Measurements from ENCODE around the gene ADCY6.

The ADCY6 gene

DNA sequence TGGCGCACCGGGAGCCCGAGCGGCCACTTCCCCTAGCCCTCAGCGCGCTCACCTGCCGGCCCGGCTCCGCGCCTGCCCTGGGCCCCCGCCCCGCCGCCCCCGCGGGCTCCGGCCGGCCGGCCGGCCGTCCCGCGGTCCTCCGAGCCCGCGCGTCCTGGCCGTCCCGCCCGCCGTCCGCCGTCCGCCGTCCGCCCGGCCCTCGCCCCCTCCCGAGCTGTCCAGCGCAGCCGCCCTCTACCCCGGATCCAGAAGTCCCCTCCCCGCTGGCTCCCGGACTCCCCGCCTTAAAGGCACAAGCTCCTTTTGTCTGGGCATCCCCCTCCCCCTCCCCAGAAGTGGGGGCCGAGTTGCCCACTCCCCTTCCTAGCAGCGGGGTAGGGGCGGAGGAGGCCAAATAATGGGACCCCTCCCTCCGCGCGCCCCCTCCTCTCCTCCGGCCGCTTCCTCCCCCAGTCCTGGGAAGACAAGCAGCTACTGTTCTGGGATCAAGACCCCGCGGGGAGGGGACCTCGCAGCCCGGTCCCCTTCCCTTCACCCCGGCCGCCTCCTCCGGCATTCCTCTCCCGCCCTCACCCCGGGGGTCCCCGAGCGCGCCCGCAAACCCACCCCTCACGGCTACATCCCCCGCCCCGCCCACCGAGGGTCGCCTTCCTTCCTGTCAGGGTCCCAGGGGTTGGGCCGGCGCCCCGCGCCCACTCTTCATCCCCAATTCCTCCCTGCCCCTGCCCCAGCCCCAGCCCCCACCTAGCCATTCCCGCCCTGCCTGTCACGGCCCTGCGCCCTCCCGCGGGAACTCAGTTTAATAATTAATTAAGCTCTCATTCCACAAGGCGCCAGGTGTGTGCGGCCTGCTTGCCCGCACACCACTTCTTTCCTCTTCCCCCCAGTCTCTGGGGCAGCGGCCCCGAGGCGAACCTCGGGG is at the start of gene ADCY6:
Gene ADCY6, minus strand, starts transcription at position 236 of the 922 bp plus-strand sequence. CDS start 5,655 bp downstream, outside the sequence.
- DNase-seq (ENCODE audit: low read depth): peak; percentile 72
- TF ChIP-seq, protein P1, sequence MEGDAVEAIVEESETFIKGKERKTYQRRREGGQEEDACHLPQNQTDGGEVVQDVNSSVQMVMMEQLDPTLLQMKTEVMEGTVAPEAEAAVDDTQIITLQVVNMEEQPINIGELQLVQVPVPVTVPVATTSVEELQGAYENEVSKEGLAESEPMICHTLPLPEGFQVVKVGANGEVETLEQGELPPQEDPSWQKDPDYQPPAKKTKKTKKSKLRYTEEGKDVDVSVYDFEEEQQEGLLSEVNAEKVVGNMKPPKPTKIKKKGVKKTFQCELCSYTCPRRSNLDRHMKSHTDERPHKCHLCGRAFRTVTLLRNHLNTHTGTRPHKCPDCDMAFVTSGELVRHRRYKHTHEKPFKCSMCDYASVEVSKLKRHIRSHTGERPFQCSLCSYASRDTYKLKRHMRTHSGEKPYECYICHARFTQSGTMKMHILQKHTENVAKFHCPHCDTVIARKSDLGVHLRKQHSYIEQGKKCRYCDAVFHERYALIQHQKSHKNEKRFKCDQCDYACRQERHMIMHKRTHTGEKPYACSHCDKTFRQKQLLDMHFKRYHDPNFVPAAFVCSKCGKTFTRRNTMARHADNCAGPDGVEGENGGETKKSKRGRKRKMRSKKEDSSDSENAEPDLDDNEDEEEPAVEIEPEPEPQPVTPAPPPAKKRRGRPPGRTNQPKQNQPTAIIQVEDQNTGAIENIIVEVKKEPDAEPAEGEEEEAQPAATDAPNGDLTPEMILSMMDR (IDR thresholded peaks at IDR 0.05; ENCODE audit: insufficient read depth, low read depth, low read length, missing control alignments): no peak
- H3K4me3 ChIP-seq (ENCODE audit: low read length): peak within 1 kb of the TSS; percentile 67

DNA sequence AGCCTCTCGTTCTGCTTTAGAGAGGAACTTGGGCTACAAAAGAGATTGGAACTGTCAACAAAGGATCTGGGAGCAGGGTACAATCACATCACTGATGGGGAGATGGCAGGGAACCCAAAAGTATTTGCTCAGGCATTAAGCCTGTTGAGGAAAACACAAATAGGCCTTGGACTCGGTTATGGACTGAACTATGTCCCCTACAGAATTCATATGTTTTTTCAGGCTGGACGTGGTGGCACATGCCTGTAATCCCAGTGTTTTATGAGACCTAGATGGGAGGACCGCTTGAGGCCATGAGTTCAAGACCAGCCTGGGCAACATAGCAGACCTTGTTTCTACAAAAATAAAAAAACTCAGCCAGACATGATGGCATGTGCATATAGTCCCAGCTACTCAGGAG is 49.2 kb upstream of the ADCY6 start:
- TF ChIP-seq, protein P1 (IDR thresholded peaks at IDR 0.05; ENCODE audit: insufficient read depth, low read depth, low read length, missing control alignments): no peak
- no peak for DNase-seq (ENCODE audit: low read depth)
- H3K4me3 ChIP-seq (ENCODE audit: low read length): no peak overlapping the region

DNA sequence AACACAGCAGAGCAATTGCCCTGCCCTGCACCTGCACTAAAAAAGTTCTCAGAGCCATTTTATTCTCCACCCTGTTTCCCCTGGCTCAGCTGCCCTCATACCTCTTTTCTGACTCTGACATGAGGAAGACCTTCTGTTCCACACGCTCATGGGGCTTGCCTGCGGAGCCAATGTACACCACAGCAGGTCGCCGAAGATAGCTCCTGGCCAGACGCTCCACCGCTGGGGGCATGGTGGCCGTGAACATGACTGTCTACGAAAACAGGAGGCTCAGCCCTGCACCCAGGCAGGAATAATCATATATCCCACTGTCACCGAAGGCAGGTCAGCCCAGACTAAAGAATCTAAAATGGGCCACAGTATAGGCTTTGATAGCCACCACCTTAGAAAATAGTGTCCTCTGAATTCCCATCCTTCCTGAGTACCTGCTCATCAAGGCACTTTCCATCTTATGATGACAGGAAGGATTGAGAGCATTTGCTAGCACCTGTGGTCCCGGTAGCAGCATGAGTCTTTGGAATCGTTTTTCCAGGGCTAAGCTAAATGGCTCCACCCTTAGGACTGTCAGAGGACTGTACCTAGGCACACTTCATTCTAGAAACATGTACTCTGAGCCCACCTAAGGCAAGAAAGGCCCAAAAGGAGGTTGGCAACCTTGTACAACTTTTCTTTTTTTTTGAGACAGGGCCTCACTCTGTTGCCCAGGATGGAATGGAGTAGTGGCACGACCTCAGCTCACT is 43.6 kb upstream of the ADCY6 start:
- no peak for DNase-seq (ENCODE audit: low read depth)
- TF ChIP-seq, protein P1 (IDR thresholded peaks at IDR 0.05; ENCODE audit: insufficient read depth, low read depth, low read length, missing control alignments): no peak
- H3K4me3 ChIP-seq (ENCODE audit: low read length): no peak overlapping the region

DNA sequence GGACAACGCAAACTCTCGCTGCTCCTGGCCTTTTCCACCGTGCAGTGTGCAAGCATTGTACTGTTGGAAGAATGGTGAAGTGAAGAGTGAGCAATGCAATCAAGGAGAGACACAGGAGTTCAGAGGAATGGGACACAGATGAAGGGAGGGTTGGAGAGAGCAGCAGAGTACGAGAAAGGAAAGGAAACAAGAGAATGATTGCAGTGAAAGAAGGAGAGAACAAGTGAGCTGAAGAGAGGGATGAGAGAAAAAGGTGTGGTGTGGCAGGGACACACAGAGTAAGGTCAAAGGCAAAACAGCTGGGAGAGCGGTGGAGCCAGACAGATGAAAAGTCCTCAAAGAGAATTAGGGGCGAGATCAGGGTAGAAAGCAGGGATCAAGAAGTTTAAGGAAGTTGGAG is 42.4 kb upstream of the ADCY6 start:
- no peak for DNase-seq (ENCODE audit: low read depth)
- TF ChIP-seq, protein P1 (IDR thresholded peaks at IDR 0.05; ENCODE audit: insufficient read depth, low read depth, low read length, missing control alignments): no peak

DNA sequence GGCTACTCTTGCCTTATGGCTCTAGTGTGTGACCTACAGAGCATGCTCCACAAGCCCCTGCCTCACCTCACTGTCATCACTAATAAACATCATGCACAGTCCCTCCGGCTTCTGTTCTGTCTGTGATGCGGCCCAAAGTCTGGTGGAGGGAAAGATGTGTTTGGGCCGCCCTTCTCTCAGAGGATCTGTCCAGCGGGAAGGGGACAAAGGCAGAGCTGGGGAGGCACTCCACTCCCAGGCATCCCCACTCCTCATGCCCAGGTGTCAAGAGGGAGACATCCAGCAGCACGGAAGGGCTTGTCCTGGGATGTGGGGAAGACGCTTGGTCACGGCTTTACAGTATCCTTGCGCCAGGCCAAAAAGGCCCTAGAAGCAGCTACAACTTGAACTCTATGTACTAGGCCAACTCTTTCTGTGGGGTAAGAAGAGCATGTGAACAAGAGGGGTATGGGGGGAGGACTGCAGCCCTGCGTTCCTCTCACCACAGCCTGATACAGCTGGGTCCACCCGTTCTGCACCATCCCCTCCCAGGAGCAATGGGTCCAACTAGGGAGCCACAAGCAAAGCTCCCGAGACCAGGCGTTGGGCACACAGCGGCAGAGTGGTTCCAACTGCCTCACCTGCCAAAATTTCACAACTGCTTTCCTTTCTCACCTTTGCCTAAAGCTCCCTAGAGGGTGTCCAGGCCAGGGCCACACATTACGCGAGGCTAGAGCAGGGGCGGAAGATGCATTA is 40.1 kb upstream of the ADCY6 start:
- DNase-seq (ENCODE audit: low read depth): no peak
- no peak overlapping the region for H3K4me3 ChIP-seq (ENCODE audit: low read length)
- TF ChIP-seq, protein P1 (IDR thresholded peaks at IDR 0.05; ENCODE audit: insufficient read depth, low read depth, low read length, missing control alignments): no peak

More for the DNA sequence above, 42.4 kb upstream of the ADCY6 start:
- no peak overlapping the region for H3K4me3 ChIP-seq (ENCODE audit: low read length)

DNA sequence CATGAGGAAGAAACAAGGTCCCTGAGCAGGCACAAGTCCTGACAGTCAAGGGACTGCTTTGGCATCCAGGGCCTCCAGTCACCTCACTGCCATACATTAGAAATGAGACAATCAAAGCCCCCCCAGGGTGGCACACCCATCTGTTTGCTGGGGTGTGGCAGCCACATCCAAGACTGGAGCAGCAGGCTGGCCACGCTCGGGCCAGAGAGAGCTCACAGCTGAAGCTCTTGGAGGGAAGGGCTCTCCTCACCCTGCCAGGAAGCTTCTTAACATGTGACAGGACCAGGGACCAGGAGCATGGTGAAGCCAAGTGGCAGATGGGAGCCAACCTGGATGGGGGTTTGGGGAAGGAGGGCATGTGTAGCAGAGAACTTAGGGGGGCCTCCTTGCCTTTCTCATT is 39.4 kb upstream of the ADCY6 start:
- no peak overlapping the region for H3K4me3 ChIP-seq (ENCODE audit: low read length)
- TF ChIP-seq, protein P1 (IDR thresholded peaks at IDR 0.05; ENCODE audit: insufficient read depth, low read depth, low read length, missing control alignments): no peak

More for the DNA sequence above, 39.4 kb upstream of the ADCY6 start:
- no peak for DNase-seq (ENCODE audit: low read depth)
